CD4-positive, alpha-beta T cell treated with Interleukin-4 for 4 hours (primary cell): Measurements from ENCODE around the gene LAMA3.

ENCODE experiments used
- DNase-seq: peaks from one replicate; pipeline ENCODE4 v3.0.0-alpha.2; 2020

LAMA3 gene, protein sequence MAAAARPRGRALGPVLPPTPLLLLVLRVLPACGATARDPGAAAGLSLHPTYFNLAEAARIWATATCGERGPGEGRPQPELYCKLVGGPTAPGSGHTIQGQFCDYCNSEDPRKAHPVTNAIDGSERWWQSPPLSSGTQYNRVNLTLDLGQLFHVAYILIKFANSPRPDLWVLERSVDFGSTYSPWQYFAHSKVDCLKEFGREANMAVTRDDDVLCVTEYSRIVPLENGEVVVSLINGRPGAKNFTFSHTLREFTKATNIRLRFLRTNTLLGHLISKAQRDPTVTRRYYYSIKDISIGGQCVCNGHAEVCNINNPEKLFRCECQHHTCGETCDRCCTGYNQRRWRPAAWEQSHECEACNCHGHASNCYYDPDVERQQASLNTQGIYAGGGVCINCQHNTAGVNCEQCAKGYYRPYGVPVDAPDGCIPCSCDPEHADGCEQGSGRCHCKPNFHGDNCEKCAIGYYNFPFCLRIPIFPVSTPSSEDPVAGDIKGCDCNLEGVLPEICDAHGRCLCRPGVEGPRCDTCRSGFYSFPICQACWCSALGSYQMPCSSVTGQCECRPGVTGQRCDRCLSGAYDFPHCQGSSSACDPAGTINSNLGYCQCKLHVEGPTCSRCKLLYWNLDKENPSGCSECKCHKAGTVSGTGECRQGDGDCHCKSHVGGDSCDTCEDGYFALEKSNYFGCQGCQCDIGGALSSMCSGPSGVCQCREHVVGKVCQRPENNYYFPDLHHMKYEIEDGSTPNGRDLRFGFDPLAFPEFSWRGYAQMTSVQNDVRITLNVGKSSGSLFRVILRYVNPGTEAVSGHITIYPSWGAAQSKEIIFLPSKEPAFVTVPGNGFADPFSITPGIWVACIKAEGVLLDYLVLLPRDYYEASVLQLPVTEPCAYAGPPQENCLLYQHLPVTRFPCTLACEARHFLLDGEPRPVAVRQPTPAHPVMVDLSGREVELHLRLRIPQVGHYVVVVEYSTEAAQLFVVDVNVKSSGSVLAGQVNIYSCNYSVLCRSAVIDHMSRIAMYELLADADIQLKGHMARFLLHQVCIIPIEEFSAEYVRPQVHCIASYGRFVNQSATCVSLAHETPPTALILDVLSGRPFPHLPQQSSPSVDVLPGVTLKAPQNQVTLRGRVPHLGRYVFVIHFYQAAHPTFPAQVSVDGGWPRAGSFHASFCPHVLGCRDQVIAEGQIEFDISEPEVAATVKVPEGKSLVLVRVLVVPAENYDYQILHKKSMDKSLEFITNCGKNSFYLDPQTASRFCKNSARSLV (N-terminal part only)

DNA sequence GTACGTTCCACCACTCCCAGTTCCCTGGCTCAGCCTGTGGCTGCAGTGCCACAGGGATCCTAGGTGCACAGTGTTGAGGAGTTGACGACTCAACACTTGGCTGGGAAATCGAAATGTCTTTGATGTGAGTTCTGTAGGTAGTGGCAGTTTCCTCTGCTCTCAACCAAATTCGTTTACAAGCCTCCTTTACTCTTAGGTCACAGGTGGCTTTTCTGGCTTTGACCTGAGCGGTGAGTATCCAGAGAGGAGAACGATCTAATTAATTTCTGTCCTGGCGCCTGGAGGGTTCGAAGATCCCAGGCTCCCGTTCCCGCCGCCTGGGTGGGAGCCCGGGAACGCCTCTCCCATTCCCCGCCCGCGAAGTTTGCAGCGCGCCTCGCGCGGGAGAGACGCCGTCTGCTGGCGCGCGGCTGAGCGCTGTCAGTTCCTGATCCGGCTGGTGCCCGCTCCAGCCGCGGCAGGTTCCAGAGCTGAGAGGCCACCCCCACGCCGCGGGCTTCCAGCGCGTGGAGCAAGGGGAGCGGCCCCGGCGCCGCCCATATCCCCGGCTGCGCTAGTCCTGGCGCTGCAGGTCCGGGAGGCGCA is at the start of gene LAMA3:
Gene LAMA3 (plus strand): TSS at position 423 of the 585 bp plus-strand sequence. CDS start 231 bp downstream, outside the sequence.
- no peak for DNase-seq

GRCh38 chr18:23640052-23640451 is 49.2 kb upstream of the LAMA3 start:
- no peak for DNase-seq

- no peak for DNase-seq
Observed at GRCh38 chr18:23641143-23641720, 48.0 kb upstream of the LAMA3 start.

GRCh38 chr18:23641937-23642666 is 47.2 kb upstream of the LAMA3 start:
- no peak for DNase-seq

GRCh38 chr18:23643815-23644490 is 45.3 kb upstream of the LAMA3 start:
- no peak for DNase-seq

DNA sequence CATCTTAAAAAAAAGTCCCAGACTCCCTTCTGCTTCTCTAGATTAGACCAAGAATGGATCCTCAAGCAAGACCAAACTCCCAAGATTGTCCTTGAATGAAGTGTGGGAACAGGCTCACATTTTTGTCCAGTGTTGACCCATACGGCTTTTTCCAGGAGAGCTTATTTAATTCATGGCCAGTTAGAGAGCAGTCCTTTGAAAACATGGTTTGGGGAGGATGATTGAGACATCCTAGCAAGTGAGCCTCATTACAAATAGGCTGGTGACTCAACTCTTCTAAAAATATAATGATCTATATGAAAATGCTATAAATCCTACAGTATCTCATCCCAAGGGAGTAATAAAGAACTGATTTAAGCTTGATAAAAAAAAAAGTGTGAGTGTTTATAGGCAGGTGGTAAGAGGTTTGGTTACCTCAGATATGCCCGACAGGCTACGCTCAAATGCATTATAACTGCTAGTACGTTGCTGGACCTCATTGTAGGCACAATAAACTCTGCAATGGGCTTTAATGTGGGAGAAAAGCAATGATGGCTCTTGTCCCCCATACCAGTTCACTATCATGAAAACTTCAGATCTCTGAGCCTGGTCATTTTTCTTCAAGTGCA is 43.6 kb upstream of the LAMA3 start:
- no peak for DNase-seq

DNA sequence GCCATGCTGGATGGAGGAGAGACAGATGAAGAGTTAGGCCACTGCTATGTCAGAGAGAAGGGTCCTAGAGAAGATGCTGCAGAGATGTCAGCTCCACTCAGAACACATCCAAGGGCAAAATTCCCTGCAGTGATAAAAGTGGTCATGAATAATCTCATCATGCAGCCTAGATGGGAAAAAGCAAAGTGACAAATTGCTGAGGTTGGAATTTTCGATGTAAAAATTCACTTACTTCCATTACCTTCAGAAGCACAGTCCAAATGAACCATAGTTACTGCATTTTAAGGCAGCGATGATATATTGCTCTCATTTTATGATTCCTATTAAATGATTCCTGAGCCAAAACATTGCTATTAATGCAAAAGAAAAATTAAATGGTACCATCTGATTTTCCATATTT is 43.0 kb upstream of the LAMA3 start:
- no peak for DNase-seq

- DNase-seq, result no peak
Observed at GRCh38 chr18:23648456-23648855, 40.8 kb upstream of the LAMA3 start.

DNA sequence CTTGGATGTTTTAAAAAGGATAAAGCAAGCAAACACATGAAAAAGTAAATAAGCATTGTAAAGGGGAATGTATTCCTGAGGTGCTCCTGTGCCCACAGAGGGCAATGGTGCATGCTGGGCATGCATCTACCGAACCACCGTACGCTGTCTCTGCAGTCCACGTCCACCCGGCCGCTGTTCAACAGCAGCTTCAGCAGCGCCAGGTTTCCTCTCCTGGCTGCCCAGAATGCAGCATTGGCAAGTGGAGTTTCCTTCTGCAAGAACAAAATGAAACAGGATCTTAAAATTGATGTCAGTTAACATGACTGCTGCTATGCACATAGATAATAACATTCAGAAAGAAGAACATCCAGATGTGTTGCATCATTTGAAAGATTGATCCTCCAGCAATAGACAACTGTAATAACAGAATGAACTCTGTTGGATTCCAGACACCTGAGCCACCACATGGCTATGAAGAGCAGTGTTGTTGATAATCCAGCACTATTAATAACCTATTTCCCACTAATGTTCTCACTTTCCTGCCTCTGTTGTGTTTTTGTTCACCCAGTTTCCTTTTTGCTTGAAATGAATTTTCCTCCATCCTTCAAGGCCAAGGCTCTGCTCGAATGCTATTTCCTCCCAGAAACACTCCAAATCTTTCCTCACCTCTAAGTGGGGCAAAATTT is 40.2 kb upstream of the LAMA3 start:
- no peak for DNase-seq

DNA sequence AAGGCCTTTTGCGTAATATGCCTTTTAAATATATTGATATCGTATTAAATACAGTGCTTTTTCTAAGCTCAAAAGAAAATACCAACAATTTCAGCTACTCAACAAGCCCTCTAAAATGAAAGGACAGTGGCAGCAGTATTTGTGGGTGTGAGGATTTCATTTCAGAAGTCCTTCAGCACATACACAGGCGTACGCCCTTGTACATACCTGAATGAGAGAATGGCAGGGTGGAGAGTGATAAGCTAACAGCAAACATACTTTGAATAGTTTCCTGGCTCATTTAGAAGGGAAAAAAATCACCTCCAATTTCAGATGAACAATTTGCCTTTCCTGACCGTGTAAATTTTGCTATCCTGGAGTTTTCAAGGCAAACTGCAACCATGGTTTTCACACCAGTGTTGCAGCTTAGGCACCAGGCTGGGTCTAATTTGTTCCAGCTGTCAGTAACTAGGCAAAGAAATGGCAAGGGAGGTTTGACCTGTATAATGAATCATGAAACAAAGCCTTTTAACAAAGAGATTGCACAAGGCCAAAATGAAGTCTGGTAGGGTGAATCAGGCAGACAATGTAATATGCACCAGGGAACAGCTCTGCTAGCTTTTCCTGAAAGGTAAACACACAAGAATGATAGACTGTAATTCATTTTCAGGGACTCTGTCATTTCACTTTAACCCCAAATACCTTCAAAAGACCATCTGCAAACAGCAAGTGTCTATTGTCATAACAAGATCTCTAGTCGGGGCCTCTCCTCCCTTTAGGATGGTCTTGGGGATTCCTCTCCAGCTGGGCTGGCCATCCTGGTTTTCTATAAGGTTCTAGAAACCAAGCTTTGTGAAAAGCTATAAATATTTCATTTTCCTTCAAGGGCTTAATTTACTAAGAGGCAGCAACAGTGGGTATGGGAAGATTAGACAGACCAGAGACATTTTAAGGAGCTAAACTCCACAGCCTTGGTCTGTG is 38.0 kb upstream of the LAMA3 start:
- no peak for DNase-seq

DNA sequence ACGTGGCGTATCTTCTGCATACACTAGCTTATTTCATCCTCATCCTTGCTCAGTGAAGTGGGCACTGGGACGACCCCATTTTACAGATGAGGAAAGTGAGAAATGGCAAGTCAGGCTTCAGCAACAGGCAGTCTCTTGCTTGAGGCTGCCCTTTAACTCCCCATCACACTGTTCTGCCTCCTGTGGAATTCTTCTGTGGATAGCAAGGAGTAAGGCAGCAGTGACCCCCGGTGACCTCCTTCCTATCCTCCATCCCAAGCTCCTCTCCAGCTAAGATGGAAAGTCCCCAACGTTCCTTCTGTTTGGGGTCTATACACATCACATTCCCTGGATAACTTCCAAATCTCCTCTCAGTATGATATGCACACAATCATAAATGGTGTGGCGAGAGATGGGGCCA is 37.0 kb upstream of the LAMA3 start:
- no peak for DNase-seq

- DNase-seq, result no peak
Observed at GRCh38 chr18:23658285-23658684, 31.0 kb upstream of the LAMA3 start.

GRCh38 chr18:23661735-23662308 is 27.4 kb upstream of the LAMA3 start:
- no peak for DNase-seq

DNA sequence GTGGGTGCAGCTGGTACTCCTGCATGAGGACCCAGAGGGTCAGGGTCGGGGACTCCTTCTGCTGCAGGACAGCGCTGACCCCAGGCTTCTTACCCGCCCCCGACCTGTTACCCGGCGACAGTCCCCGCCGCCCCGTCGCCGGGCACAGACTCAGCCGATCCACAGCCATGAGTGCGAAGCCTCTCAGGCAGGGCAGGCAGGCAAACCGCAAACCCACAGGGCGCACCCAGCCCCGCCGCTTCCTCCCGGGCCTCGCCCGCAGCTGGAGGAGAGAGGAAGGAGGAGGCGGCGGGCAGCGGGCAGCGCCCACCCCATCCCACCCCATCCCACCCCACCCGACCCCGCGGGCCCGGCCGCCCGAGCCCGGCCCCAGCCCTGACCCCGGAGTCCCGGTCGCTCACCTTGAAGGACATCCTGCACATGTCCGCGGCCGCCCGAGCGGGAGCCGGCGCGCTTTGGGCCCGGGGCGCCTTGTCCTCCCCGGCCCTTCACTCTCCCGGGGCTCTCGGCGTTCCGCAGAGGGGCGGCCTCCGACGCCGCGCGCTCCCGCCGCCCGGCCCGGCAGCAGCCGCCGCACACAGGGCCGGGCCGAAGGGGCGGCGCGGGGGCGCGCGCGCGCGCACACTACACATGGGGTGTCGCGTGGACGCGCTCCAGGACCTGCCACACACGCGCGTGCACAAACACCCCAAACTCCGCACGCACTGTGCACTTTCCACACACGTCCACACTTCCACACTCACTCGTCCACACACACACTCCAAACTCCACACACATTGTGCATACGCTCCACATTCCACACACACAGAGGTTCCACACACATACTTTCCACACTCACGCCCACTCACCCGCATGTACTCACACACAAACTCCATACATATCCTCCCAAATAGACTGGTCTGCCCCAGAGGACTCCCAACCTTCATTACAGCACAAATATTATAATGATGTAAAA is 26.7 kb upstream of the LAMA3 start, which contains the start of gene ANKRD29:
Gene ANKRD29 (minus strand): TSS at position 603 of the 955 bp plus-strand sequence. CDS start 181 bp downstream, at position 422.
- peak; percentile 56 for DNase-seq

GRCh38 chr18:23664674-23665073 is 24.6 kb upstream of the LAMA3 start:
- no peak for DNase-seq

DNA sequence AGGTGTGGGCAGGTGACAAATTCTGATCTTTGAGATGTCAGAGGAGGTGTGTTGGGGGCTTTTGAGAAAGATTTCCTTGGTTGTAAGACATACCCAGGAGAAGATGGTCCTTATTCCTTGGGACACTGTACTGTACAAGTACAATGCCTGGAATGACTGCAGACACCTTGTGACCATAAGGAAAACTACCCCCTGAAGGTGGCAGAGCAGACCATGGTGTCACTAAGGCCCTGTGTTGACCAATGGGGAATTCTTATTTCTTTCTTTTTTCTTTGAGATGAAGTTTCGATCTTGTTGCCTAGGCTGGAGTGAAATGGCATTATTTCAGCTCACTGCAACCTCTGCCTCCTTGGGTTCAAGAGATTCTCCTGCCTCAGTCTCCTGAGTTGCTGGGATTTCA is 22.1 kb upstream of the LAMA3 start:
- DNase-seq, result no peak

GRCh38 chr18:23668731-23669130 is 20.5 kb upstream of the LAMA3 start:
- DNase-seq, result no peak
